Raji (cell line): ENCODE measurements around the gene RBFOX2.
A peak's percentile ranks its signal among the peaks of the same experiment; 100 is the strongest.

Experiments used
- POLR2A ChIP-seq: IDR thresholded peaks from 2 replicates; pipeline ENCODE4 v1.6.1; 2011; ENCODE audit warnings: low read depth, low read length, control low read depth; ENCODE audit not compliant: insufficient read depth

Gene RBFOX2

GRCh38 chr22:35947794-35948425 lies 80.7 kb downstream of the RBFOX2 start:
- no peak for TF ChIP-seq POLR2A

DNA sequence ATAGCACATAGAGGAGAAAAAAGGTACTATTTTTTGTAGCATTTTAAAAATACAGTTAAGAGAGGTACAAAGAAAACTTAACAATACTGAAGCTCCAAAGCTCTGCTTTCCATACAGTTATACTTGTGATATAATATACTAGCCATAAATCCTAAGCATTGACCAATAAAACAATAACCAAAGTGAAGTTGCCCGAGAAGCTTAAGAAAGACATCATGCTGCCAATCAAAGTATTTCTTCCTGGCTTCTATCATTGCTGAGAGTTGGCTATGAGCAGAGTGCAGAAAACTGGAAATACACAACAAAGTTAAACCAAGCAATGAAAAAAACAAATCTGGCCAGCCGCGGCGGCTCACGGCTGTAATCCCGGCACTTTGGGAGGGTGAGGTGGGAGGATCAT lies 84.2 kb downstream of the RBFOX2 start:
- no peak for TF ChIP-seq POLR2A

- TF ChIP-seq POLR2A: no peak
Observed at GRCh38 chr22:35940166-35940565, 88.5 kb downstream of the RBFOX2 start.

DNA sequence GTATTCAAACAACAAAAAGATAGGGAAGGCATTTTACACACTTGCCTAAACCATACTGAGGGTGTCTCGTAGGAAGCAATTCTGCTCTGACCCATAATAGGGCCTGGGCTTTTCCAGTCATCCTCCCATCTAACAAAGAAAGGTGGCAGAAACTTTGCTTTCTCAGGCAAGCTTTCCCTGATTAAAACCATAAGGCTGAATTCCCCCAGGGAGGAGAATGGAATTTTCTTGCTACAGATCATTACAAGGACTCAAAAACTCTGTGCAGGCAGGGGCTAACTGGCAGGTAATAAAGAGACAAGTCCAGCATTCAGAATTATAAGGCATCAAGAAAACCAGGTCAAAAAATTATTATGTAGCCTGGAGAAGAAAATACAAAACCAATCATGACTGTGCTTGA lies 90.4 kb downstream of the RBFOX2 start:
- no peak for TF ChIP-seq POLR2A

DNA sequence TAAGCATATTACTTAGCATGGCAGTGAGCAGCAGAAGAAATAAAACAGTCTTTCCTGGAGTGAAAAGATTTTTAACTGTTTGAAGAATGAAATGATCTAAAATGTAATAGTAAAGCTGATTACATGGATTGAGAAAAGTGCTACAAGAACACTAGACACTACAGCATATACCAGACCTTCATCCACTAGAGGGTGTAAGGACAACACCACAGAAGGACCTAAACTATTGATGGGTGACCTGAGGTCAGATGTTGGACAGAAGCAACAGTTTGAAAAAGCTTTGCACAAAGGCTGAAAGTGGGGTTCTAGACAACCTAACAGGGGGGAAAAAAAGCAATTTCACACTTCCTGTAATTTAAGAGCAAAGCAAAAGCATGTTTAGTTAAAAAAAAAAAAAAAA lies 97.7 kb downstream of the RBFOX2 start:
- no peak for TF ChIP-seq POLR2A

GRCh38 chr22:35928285-35928798 lies 100.3 kb downstream of the RBFOX2 start:
- no peak for TF ChIP-seq POLR2A

- no peak for TF ChIP-seq POLR2A
Observed at GRCh38 chr22:35923026-35923425, 105.6 kb downstream of the RBFOX2 start.

- TF ChIP-seq POLR2A: no peak
Observed at GRCh38 chr22:35921777-35922176, 106.8 kb downstream of the RBFOX2 start.

GRCh38 chr22:35921044-35921443 lies 107.6 kb downstream of the RBFOX2 start:
- TF ChIP-seq POLR2A: no peak

DNA sequence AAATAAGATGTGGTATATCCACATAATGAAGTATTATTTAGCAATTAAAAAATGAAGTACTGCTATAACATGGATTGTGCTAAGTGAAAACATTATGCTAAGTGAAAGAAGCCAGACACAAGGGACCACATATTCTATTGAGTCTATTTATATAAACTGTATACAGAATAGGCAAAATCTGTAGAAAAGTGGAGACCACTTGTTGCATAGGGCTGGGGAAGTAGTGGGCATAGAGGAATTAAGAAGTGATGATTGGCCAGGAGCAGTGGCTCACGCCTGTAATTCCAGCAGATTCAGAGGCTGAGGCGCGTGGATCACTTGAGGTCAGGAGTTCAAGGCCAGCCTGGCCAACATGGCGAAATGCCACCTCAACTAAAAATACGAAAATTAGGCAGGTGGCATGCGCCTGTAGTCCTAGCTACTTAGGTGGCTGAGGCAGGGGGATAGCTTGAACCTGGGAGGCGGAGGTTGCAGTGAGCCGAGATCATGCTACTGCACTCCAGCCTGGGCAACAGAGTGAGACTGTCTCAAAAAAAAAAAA lies 109.6 kb downstream of the RBFOX2 start:
- TF ChIP-seq POLR2A: no peak

DNA sequence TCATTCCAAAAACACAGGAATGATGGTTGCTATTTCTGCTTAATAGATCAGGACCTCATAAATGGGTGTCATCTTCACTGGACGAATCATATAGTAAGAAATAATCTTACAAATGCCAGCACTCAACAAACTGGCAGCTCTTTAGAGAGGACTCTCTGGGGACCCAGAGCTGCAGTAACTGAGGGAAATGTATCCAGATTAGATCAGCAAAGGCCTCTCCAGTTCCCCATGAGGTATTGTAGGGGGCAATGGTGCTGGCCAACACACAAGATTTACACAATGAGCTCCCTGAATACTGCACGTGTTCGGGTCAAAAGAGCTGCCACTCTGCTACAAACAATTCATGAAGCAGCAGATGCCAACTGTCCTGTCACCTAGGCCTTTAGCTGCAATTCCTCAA lies 110.2 kb downstream of the RBFOX2 start:
- no peak for TF ChIP-seq POLR2A

DNA sequence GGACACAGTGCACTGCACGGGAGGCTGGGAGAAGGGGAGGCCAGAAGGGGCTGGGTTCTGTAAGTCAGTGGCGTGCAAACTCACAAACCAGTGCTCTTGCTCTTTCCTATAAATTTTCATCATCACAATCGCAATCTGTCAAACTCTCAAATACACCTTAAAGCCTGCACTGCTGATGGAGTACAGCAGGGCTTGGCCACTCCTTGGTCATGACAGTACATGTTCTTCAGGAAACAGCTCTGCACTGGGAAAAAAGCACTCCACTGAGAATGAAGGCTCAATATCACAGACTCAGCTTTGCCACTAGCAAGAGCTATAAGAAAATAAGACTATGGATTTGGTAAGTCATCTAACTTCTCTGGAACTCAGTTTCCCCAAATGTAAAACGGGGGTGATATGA lies 111.0 kb downstream of the RBFOX2 start:
- TF ChIP-seq POLR2A: no peak

DNA sequence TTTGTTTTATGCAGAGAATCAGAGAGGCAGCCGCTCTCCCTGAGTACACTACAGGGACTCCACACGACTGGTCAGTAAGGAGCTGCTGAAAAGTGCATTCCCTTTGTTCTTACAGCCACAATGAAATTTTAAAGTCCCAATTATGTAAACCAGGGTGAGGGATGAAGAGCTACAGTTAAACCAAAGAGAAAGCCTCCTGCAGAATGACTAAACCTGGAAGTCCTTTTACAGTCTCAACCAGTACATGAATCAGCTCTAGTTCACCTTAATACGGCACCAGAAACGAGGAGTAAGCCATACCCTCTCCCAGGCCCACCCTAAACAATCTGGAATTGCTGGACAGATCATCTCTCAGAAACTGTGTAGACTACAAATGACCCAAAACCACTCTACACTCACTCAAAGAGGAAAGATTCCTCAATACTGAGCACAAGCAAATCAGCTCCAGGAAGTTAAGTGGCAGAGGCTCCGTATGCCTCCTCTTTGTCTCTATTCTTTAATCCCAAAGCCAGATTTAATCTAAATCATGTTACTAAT lies 113.1 kb downstream of the RBFOX2 start:
- no peak for TF ChIP-seq POLR2A

GRCh38 chr22:35914665-35915476 lies 113.8 kb downstream of the RBFOX2 start:
- TF ChIP-seq POLR2A: peak; percentile 40; the same call in 1 of the 2 replicates

GRCh38 chr22:35914357-35914664 lies 114.3 kb downstream of the RBFOX2 start:
- TF ChIP-seq POLR2A: no peak

DNA sequence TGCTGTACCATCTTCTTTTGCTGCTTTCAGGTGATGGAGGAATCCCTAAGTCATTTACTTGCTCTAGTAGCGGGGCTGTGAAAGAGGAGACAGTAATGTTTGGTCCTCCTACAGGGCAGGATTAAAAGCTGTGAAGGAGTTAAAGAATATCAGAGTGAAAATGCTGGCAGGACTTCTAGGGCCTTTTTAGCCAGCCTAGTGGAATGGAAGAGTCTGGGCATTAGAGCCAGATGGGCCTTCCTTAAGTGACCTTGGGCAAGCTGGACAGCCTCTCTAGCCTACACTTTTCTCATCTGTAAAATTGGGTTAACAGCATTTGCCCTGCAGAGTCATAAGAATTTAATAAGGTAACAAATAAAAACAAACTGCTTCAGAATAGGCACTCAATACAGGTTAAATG lies 114.7 kb downstream of the RBFOX2 start:
- TF ChIP-seq POLR2A: no peak
